HCEC 1CT (cell line): ENCODE measurements around the gene DTNA.

Source experiments
- DNase-seq: peaks from one replicate; pipeline ENCODE4 v3.0.0-alpha.2; 2017

DTNA gene

DNA sequence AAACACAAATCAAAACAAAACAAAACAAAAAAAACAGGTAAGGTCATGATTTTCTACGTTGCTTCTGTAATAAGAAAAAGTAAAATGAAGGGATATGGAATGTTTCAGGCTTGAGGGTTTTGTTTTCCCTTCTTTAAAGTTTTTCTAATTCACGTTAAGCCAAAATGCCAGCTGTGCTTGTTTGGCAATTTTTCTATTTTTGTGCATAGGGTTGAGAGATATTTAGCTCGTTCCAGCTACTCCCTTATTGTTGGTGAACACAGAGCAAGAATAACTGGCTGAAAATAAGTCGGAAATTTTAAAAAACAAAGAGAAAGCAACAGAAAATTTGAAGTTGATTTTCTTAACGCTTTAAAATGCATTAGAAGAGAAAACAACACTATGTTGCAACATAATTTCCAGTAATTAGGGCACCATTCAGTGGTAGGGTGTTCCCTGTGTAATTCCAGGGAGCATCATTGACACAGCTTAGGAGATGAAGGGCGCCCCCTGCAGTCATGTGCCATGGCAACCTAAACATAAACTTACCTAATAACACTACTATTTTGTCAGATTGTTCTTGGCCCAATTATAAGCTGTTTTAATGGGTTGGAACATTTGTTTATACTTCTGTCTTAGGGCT is 99.5 kb downstream of the DTNA start:
- peak; percentile 65 for DNase-seq

DNA sequence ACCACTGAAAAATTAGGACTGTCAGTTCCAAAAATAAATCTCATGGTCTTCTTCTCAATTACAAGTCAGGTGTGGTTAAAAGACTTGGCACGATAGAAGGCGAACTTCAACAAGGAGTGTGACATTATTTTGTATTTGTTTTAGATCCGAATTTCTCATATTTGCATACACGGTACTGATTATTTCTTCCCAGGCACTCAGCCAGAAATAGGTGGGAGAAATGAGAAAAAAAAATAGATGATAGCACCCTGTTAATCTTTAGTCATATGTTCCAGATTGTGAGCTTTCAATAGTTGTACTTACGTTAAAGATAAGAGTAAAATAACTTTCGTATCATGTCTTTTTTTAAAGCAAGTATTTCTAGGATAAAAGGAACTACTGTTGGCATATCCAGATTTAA is 106.1 kb downstream of the DTNA start:
- DNase-seq = no peak

DNA sequence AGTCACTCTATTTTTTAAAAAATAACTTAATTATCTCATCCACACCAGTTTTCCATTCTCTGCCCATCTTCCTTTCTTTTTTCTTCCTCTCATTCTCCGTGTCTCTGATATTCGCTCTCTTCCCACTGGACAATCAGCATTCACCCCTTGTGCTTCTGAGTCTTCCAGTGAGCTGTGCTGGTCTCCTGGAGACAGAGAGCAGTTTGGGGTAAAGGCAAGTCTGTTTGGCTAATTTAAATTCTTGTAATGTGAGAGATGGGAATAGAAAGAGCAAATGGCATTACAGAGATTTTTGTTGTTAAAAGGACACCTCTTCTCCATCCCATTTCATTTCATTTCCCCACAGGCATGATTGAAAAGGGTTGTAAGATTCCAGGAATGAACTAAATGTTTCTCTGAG is 107.5 kb downstream of the DTNA start:
- DNase-seq = no peak

DNA sequence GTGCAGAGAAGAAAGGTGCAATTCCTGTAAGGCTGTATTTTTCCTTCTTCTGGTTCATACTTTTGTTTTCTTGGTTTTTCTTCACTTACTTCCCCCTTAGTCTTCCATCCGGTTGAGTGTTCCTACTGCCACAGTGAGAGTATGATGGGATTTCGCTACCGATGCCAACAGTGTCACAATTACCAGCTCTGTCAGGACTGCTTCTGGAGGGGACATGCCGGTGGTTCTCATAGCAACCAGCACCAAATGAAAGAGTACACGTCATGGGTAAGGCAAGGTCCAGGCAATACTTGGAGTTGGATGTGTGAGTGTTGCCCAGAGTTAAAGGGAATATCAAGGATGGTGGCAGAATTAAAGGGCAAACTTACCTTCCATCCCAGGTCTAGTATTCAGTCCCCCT is 108.0 kb downstream of the DTNA start:
- no peak for DNase-seq

DNA sequence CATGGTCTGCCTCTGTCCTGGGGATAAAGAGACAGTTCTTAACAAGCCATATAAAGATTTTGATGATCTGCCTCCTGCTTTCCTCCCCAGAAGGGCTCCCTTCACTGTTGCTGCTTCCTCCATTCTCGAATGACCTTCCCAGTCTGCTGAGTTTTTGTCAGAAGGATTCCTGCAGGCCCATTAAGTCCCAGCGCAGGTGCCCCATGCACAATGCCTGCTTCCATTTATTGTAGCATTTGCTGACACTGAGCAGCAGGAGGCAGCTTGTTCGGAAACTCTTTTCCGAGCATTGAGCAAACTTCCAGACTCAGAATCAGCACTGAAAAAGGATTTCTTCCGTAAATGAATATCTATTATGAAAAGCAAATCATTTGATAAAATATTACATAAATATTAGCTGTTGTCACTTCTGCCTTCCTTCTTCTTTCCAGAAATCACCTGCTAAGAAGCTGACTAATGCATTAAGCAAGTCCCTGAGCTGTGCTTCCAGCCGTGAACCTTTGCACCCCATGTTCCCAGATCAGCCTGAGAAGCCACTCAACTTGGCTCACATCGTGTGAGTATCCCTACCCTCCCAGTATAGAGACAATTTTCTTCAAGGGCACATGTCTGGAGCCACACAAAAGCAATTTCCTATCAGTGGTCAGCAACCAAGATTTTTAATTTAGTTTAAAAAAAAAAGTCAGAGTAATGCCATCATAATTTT is 110.4 kb downstream of the DTNA start:
- DNase-seq = no peak

DNA sequence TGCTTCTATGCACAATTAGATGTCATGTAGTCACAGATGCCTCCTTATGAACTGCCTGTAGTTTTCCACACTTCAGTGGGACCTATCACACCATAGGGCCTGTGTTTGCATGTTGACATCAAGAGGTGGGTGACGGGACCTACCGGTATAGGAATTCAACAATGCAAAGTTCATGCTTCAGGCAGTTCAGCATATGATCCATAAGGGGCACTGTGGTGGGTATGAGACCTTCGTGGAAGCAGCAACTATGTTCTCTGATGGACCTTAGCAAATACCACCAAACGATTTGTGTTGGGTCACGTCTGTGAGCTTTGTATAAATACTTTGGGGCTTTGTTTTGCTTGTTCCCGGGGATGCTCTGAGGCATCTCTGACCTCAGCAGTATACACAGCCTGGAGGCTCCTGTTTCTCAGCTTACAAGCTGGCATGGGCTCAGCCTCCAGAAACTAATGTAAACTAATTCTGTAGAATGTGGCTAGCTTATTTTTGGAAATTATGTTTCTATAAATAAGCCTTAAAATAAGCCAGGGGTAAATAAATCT is 111.6 kb downstream of the DTNA start:
- no peak for DNase-seq

DNA sequence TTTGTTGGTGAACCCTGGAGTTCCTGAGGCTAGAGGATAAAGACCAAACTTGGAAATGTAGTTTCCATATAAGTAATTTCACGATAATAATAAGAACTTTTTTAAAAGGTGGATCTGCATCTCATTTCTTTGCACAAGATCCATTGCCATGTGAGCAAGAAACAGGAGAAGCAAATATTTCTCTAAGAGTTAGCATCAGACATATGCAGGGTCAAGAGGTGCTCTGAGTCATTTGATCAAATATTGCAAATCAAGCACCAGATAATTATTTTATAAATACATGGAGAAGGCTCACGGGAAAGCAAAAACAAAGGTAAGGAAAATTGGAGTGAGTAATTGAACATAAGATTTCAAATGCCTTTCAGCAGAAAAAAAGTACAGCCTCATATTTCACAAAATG is 118.0 kb downstream of the DTNA start:
- no peak for DNase-seq

DNA sequence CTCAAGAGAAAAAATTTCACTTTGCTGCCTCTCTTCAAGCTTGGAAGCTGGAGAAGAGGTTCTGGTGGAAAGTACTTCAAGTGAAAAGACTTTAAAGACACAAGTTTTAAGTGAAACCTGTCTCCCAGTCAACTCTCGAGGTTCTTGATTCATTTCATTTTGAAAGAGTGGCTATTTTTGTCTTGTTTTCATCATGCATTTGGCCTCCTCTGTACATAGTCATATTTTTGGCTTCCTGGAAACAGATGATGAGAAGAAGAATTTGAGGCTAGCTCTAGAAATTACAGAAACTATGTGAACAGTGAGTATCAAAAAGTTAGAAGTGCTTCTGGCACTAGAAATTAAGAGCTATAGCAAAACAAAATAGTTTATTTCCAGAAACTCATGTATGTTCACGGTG is 124.8 kb downstream of the DTNA start:
- no peak for DNase-seq

DNA sequence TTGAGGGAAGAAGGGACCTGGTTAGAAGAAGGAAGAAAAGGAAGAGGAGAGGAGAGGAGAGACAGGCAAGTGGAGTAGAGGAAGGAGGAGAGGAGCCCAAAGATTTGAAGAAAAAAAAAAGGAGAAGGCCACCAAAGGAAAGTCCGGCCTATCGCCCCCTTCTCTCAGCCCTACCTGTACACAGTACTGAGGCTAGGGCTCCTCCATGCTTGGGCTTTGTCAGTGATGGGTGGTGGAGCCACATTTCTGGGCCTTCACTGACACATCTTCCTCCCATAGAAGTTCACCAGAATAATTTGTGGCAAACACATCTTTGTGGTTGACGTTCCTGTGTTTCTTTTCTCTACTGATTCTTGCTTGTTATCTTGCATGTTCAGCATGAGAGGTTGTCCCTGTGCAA is 125.4 kb downstream of the DTNA start:
- no peak for DNase-seq

DNA sequence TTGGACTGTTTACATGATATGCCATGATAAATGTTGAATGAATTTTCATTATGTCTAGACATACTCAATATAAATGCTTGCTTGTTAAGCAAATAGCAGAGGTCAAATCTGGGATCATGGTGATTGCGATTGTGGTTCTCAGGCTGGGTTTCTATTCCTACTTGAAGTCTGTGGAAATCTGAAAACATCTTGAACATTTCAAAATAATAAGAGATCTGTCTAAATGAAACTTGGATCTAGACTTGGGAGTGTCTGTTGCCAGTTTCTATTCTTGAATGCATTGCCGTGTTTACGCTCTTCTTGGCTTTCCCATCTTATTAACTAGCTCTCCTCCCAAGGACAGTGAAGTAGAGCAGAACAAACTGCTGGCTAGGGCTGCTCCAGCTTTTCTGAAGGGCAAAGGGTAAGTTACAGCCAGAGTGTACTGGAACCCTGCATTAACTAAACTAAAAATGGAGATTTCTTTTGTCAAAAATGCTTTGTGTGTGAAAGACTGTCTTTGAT is 127.7 kb downstream of the DTNA start:
- no peak for DNase-seq

DNA sequence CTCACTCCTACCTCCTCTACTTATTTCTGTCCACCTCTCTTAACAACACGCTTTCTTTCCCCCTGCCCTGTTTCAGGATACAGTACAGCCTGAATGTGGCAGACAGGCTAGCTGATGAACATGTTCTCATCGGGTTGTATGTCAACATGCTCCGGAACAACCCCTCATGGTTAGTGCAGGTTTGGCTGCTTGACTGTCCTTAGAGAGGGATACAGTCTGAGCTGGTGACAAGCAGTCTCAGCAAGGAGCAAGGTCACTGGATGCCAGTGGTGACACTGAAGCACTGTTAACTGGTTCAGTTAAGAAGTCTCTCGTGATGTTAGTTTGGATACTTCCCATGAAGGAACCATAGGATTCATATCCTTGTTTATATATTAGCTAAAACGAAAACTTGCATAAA is 128.6 kb downstream of the DTNA start:
- DNase-seq = no peak

DNA sequence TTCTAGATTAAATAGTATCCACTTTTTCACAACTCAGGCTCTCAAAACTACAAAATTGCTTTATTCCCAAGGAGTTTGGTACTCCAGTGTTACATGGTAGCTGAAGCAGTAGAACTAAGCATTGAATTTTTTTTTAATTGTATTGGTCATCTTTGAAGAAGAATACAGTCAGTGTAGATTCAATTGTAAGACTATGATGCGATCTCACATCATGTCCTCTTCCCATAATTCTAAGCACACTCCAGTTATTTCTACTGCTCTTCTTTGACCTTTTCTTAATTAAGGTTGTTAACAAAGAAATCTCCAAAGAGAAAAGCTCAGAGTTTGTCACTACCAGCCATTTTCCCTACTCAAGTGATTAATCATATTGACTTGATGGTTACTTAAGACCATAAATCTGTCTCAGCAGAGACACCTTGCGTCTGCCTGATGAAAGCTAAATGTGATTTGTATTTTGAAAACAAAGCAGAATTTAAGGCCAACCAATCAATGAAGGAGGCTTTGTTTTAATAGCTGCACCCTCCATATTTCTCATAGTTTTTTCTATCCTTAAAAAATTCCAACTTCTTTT is 130.2 kb downstream of the DTNA start:
- no peak for DNase-seq

DNA sequence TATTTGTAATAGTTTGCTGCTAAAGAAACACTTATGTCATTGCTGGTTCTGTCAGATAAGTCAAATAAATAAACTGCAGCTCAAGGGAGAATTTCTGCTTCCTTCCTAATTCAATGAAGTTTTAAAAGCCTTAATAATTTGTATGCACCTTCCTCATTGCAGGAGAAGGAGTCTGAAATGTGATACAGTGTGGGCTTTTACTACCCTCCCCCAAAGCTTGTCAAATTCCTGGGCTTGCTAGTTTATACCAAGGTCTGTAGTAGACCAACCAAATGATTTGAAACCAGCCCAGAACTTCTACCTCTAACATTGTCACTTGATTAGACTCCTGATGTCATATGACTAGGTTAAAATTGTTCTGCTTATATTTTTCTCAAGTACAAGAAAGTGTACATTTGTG is 131.8 kb downstream of the DTNA start:
- no peak for DNase-seq

DNA sequence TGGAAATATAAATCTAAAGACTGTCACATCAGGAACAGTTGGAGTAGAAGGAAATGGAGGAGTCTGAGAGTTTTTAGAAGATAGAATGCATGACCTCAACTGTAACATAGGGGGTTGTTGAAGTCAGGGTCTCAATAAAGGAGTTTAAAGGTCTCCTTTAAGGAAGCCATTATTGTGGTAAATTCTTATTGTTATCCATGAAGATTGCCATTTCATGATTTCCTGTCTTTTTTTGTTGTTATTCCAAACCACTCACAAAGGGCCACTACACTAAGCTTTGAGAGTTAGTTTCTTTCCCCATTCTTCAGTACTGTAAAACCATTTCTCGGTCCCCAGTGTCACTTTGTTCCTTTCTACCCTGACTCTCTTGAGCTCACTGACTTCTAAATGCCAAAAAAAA is 134.0 kb downstream of the DTNA start:
- no peak for DNase-seq

DNA sequence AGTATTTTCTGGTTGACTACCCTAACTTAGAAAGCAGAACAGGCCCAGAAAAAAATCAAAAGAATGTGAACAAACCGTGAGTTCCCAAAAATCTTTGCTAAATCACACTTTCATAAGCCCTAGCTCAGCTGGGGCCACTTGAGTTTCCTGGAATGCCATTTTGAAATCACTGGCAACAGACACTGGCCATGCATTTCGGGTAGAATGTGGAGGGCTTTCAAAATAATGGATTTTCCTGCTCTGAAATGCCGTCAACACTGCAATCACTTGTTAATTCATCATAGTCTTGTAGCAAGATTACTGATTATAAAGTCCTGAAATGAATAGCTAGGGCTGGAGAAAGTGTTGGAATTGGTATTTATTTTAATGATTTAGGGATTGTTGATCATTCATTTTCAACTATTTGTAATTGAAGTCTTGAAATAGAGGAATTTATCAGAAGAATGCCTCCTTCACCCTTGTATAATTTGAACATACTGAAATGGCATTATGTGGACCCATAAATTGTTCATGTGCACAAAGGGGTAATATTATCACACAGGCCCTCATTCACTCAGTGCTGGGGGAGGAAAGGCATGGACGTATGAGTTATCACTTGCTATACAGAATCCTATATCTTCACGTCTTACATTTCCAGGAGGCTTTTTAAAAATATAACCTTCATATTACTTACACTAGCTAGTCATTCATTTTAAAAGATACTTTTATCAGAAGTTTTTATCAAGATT is 134.8 kb downstream of the DTNA start:
- DNase-seq = no peak

DNA sequence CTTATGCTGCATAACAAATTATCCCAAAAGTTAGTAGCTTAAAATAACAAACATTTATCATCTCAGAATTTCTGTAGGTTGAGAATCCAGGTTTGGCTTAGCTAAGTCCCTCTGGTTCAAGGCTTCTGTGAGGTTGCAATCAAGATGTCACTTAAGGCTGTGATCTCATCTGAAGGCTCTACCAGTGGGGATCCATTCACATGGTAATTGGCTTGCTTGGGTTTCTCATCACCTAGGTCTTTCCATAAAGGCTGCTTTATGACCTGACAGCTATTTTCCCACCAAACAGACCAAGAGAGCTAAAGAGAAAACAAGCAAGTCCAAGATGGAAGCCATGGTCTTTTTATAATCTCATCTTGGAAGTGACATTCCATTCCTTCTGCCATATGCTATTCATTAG is 137.3 kb downstream of the DTNA start:
- no peak for DNase-seq

DNA sequence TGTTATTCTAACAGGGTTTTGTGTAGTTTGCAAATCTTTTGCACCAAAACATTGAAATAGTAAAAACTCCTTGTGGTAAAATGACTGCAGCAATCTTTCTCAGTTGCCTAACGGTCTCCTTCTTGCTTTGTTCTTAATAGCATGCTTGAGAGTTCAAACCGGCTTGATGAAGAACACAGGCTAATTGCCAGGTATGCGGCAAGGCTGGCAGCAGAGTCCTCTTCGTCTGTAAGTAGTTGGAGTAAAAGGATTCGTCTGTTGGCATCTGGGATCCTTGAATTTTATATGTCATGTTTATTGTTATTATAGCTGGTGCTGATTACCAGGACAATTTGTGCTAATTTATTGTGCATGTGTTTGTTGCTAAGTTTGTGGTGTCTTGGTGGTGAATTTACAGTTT is 138.1 kb downstream of the DTNA start:
- no peak for DNase-seq

DNA sequence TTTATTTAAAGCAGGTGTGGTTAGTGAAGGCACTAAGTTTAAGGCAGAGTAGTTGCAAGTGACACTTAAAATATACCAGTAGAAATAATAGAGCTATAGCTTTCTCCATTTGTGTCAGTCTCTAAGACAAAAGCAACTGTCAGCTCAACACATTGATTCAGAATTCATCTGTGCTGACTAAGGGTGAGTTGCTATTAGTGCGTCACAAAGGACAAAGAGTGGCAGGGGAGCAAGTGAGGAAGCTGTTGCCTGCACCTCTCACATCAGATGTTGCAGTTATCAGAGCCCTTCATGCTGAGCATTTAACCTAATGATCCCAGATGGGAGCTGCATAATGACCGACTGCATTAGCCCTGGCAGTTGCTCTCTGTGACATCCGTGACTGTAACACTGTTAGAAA is 138.6 kb downstream of the DTNA start:
- DNase-seq = no peak

DNA sequence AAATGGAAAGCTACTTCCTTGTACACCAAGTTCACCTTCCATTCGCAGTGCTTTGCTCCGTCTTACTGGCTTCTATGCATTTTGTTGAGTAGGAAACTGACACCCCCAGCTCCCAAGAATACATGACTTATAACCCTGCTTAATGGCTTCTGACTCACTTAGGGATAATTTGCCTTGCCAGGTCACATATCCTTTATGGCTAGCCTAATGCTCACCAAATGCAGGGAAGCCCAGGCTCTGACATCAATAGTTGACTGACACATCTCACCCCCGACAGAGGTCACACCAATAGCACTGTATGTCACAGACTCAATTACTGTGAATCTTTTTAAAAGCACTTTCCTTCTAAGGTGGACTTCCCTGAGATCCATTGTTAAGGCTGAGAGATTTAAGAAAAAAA is 147.2 kb downstream of the DTNA start:
- DNase-seq = no peak

DNA sequence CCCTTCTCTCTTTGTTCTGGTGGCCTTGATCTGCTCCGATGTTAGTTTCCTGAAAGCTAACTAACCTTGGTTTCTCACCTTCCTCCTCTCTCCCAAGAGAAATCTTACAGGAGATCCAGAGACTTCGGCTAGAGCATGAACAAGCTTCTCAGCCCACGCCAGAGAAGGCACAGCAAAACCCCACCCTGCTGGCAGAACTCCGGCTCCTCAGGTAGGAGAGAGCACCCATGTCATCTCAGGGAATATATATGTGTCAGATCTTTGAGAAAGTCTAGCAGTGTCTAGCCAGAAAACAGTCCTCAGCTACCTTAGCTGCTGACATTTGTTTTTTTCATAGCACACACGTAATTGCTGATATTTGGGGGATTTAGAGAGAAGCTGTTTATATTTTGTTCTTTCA is 148.1 kb downstream of the DTNA start:
- DNase-seq = no peak

DNA sequence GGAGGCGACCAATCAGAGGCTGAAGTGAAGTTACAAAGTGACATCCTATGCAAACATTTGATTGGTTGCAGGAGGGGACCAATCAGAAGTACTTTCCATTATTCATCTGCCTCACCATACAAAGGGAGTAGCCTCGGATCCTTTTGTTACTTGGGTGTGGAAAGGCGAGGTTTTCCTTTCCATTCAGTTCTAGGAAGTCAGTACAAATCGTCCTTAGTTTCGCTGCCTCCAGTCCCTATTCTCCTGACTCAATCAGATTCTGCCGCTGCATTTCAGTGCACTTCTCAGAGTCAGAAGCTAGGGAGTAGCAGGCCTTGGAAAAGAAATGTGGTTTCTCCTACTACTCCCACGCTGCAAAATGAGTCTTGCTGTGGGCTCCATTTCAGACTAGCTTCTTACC is 149.4 kb downstream of the DTNA start:
- DNase-seq = no peak

DNA sequence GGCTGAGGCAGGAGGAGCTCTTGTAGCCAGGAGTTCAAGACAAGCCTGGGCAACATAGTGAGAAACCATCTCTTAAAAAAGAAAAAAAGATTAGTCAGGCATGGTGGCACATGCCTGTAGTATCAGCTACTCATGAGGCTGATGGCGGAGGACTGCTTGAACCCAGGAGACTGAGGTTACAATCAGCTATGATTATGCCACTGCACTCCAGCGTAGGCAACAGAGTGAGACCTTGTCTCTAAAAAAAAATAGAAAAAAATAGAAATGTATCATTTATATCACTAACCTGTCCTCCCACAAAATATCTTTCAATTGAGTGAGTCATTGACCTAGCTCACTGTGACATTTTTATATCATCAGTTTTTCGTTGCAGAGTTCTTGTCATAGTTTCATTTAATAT is 152.5 kb downstream of the DTNA start:
- DNase-seq = no peak

DNA sequence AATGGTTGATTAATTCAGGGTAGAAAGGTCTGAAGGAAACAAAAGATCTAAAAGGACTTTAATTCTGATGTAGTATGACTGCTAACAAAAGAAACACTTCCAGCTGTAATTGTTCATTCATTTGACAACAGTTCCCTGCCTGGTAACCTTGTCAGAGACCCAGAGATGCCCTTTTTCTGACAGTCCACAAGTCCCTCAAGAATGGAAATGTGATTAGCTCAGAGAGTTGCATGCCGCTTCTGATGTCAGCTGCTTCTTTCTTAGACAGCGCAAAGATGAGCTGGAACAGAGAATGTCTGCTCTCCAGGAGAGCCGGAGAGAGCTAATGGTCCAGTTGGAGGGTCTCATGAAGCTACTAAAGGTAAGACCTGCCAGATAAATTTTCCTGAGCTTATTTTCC is 153.6 kb downstream of the DTNA start:
- no peak for DNase-seq
